ENCODE results near the gene SRSF3.
"Not testable (repeated sequence)": the region's sequence is repeated elsewhere in the genome, so short reads cannot be mapped to it uniquely, and the experiment has no call there.

The SRSF3 gene

GRCh38 chr6:36576578-36576977, 17.6 kb upstream of the SRSF3 start:
- peak; percentile 36 for DNase-seq

- peak; percentile 93 for DNase-seq
Observed at GRCh38 chr6:36577301-36577700, 16.9 kb upstream of the SRSF3 start.

- DNase-seq = no peak
Observed at GRCh38 chr6:36578030-36578429, 16.1 kb upstream of the SRSF3 start.

GRCh38 chr6:36578431-36578830, 15.7 kb upstream of the SRSF3 start:
- peak; percentile 65 for DNase-seq

GRCh38 chr6:36580184-36580526, 14.0 kb upstream of the SRSF3 start:
- DNase-seq = no peak

- no peak for DNase-seq
Observed at GRCh38 chr6:36581716-36582115, 12.4 kb upstream of the SRSF3 start.

GRCh38 chr6:36586606-36587005, 7.6 kb upstream of the SRSF3 start:
- no peak for DNase-seq

- not testable (repeated sequence) for DNase-seq
Observed at GRCh38 chr6:36589025-36589400, 5.1 kb upstream of the SRSF3 start.

- no peak for DNase-seq
Observed at GRCh38 chr6:36590237-36590636, 3.9 kb upstream of the SRSF3 start.

GRCh38 chr6:36592221-36592655, 1.9 kb upstream of the SRSF3 start:
- no peak for DNase-seq

- DNase-seq = peak; percentile 76
Observed at GRCh38 chr6:36593569-36594028, 563 bp upstream of the SRSF3 start.

- DNase-seq = peak; percentile 64
Observed at GRCh38 chr6:36594816-36595643, 868 bp downstream of the SRSF3 start.

- no peak for DNase-seq
Observed at GRCh38 chr6:36596356-36596755, 2.2 kb downstream of the SRSF3 start.

- no peak for DNase-seq
Observed at GRCh38 chr6:36597775-36598174, 3.6 kb downstream of the SRSF3 start.

- no peak for DNase-seq
Observed at GRCh38 chr6:36598326-36598725, 4.2 kb downstream of the SRSF3 start.

- DNase-seq = no peak
Observed at GRCh38 chr6:36598739-36599318, 4.7 kb downstream of the SRSF3 start.

GRCh38 chr6:36599791-36600209, 5.6 kb downstream of the SRSF3 start:
- DNase-seq = no peak

GRCh38 chr6:36600564-36601146, 6.5 kb downstream of the SRSF3 start:
- DNase-seq = no peak

GRCh38 chr6:36601818-36602217, 7.7 kb downstream of the SRSF3 start:
- not testable (repeated sequence) for DNase-seq

- DNase-seq = no peak
Observed at GRCh38 chr6:36603222-36604089, 9.3 kb downstream of the SRSF3 start.

- no peak for DNase-seq
Observed at GRCh38 chr6:36604090-36605060, 10.2 kb downstream of the SRSF3 start.

GRCh38 chr6:36605143-36605542, 11.0 kb downstream of the SRSF3 start:
- DNase-seq = no peak

All from hematopoietic multipotent progenitor cell treated with erythropoietin and hydrocortisone succinate and interleukin-3 and kit ligand, for 8 days (in vitro differentiated cells).